Gastrocnemius medialis (tissue), 4 donors: Measurements from ENCODE around the gene DDX19B.

Experiments used
- CTCF ChIP-seq, 5 experiments: fragments of 450-650 bp in 3 of 5; fragments of 200-600 bp in 2 of 5; sonication (generic) in 2 of 5; IDR thresholded peaks in 4 of 5; conservative IDR thresholded peaks in 1 of 5; 1 replicate in 4 of 5; 2 replicates in 1 of 5; pipeline ENCODE4 v1.5.1; 2016 to 2019; ENCODE audit warnings: antibody characterized with exemption in 5 of 5, mild to moderate bottlenecking in 3 of 5, moderate library complexity in 3 of 5
- POLR2A ChIP-seq, 2 donors: fragments of 450-650 bp; IDR thresholded peaks; one replicate each; pipeline ENCODE4 v1.6.1; 2017; ENCODE audit warnings: antibody characterized with exemption in 2 of 2, mild to moderate bottlenecking in 2 of 2, moderate library complexity in 2 of 2

GRCh38 chr16:70320121-70320520 lies 21.1 kb downstream of the DDX19B start:
- no peak for TF ChIP-seq CTCF (IDR thresholded peaks at IDR 0.05 in 4 of 5, conservative IDR thresholded peaks at IDR 0.05 in 1 of 5)
- TF ChIP-seq POLR2A (IDR thresholded peaks at IDR 0.05), result no peak
